Kidney (tissue), 22 donors: ENCODE data around the gene IFI44L. TPM values are rescaled to one million over a fixed set of nuclear protein-coding genes. Genes with fewer than 3 reads are reported as not detected.

ENCODE experiments used
- DNase-seq, 5 donors: peaks; one replicate each; pipeline ENCODE4 v3.0.0-alpha.2; 2013 to 2020
- FAIRE-seq: peaks from 2 replicates; lab custom pipeline; 2012; peaks lifted over from hg19 to GRCh38; lab: Jason Lieb, UNC
- H3K27ac ChIP-seq, 2 donors: one replicate each; pipeline ENCODE4 v1.7.0; 2013; ENCODE audit warnings: low read depth in 2 of 2, low read length in 2 of 2, inconsistent platforms in 1 of 2
- H3K27me3 ChIP-seq: one replicate; pipeline ENCODE4 v1.7.1; 2013; ENCODE audit warnings: low read length, inconsistent platforms; ENCODE audit not compliant: control insufficient read depth, insufficient read depth
- H3K36me3 ChIP-seq, 3 donors: one replicate each; pipeline versions ENCODE4 v1.7.0 to v1.7.1; 2013; ENCODE audit warnings: low read length in 3 of 3, control low read depth in 1 of 3, inconsistent platforms in 1 of 3; ENCODE audit not compliant: insufficient read depth in 3 of 3, control insufficient read depth in 2 of 3
- H3K4me1 ChIP-seq, 3 donors: one replicate each; pipeline versions ENCODE4 v1.7.0 to v1.7.1; 2013; ENCODE audit warnings: low read length in 3 of 3, inconsistent platforms in 1 of 3, low read depth in 1 of 3; ENCODE audit not compliant: control insufficient read depth in 2 of 3, insufficient read depth in 2 of 3
- H3K4me3 ChIP-seq, 3 donors: one replicate each; pipeline versions ENCODE4 v1.7.0 to v1.8.1; 2013; ENCODE audit warnings: low read length in 3 of 3, control low read depth in 1 of 3, inconsistent platforms in 1 of 3
- H3K9ac ChIP-seq, 3 donors: one replicate each; pipeline versions ENCODE4 v1.7.0 to v1.7.1; 2013; ENCODE audit warnings: low read length in 3 of 3, control low read depth in 1 of 3, inconsistent platforms in 1 of 3
- H3K9me3 ChIP-seq, 3 donors: one replicate each; pipeline versions ENCODE4 v1.7.0 to v1.7.1; 2013; ENCODE audit warnings: low read length in 3 of 3, control low read depth in 1 of 3, inconsistent platforms in 1 of 3; ENCODE audit not compliant: control insufficient read depth in 2 of 3, insufficient read depth in 1 of 3
- intact Hi-C: fragments of 100-400 bp; cut with DNase I; formaldehyde crosslinking; loops from one replicate; pipeline ENCODE4 v1.11.1; 2022
- long read RNA-seq, 10 donors: library from polyadenylated mRNA in 1 of 10; unstranded in 1 of 10; transcript quantifications; one replicate each; pipeline ENCODE4 v2.0.0 and lab custom pipeline, GENCODE V29; 2021 to 2026
- polyA plus RNA-seq: library from polyadenylated mRNA; stranded (reverse); fragments of 350-450 nt; fragmentation: Illumina TruSeq; extraction: RNeasy Lipid Tissue Mini Kit (QIAGEN cat#74804); gene quantifications from one replicate; pipeline ENCODE4 v1.2.3, GENCODE V29; 2014; ENCODE audit warnings: low read depth, low replicate concordance; ENCODE audit not compliant: insufficient read depth
- total RNA-seq: library from RNA; stranded (reverse); fragmentation: NEBNext Ultra II Directional; extraction: Animal tissue kit (Norgen Biotek cat#: 25700); gene quantifications from one replicate; pipeline ENCODE4 v1.2.1, GENCODE V29; 2021
- TF ChIP-seq, protein P1 (sequence below): IDR thresholded peaks from 3 replicates; pipeline ENCODE4 v1.5.1; 2012; ENCODE audit warnings: mild to moderate bottlenecking, moderate library complexity, borderline replicate concordance; ENCODE audit not compliant: insufficient read depth; ENCODE audit errors: extremely low read depth
- donor health status: control.
- donor health status: control.
- donor health status: control.
- donor health status: control.
- donor health status: control.
- donor health status: DM: yes; HTN: yes; CAD: no.
- donor health status: Normal renal cell carcinoma (clear cell type).

IFI44L gene
- total RNA-seq (20.6 TPM), polyA plus RNA-seq (5.7 TPM)
- long read RNA-seq, donor 1 = 0 reads
- long read RNA-seq, donor 2 = 0 reads
- long read RNA-seq, donor 3, full-length matches to known transcripts = 2 of 2 reads
- long read RNA-seq, donor 3, partial matches to known transcripts = 0 of 2 reads
- long read RNA-seq, donor 3, other reads (novel, unspliced or antisense) = 0 of 2 reads
- long read RNA-seq, donor 4 = 0 reads
- long read RNA-seq, donor 5 = 0 reads
- long read RNA-seq, donor 6, partial matches to known transcripts = 0 of 1 reads
- long read RNA-seq, donor 6, other reads (novel, unspliced or antisense) = 0 of 1 reads
- long read RNA-seq, donor 7, partial matches to known transcripts = 0 of 4 reads
- long read RNA-seq, donor 7, other reads (novel, unspliced or antisense) = 4 of 4 reads
- long read RNA-seq, donor 8 = 0 reads
- long read RNA-seq, donor 9 = 0 reads
- long read RNA-seq, donor 10, full-length matches to known transcripts = 1 of 1 reads
- long read RNA-seq, donor 10, partial matches to known transcripts = 0 of 1 reads
- long read RNA-seq, donor 10, other reads (novel, unspliced or antisense) = 0 of 1 reads

- no peaks in the 10 kb centered on the region for H3K27me3 ChIP-seq
These were observed at the start of gene IFI44L for GRCh38 chr1:78619803-78620579. Gene IFI44L (plus strand): TSS chr1:78620448. CDS start chr1:78627916, 7,468 bp downstream.

GRCh38 chr1:78570539-78570938 is 49.7 kb upstream of the IFI44L start:
- FAIRE-seq (no peak), DNase-seq (no peak)
- TF ChIP-seq, protein P1, sequence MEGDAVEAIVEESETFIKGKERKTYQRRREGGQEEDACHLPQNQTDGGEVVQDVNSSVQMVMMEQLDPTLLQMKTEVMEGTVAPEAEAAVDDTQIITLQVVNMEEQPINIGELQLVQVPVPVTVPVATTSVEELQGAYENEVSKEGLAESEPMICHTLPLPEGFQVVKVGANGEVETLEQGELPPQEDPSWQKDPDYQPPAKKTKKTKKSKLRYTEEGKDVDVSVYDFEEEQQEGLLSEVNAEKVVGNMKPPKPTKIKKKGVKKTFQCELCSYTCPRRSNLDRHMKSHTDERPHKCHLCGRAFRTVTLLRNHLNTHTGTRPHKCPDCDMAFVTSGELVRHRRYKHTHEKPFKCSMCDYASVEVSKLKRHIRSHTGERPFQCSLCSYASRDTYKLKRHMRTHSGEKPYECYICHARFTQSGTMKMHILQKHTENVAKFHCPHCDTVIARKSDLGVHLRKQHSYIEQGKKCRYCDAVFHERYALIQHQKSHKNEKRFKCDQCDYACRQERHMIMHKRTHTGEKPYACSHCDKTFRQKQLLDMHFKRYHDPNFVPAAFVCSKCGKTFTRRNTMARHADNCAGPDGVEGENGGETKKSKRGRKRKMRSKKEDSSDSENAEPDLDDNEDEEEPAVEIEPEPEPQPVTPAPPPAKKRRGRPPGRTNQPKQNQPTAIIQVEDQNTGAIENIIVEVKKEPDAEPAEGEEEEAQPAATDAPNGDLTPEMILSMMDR = no peak
- H3K36me3 ChIP-seq = no peaks in the 10 kb centered on the region
- no peaks in the 10 kb centered on the region for H3K27me3 ChIP-seq
- no peak overlapping the region for H3K9ac ChIP-seq
- no peaks in the 10 kb centered on the region for H3K4me1 ChIP-seq
- H3K4me3 ChIP-seq = no peak overlapping the region
- H3K27ac ChIP-seq = no peak overlapping the region
- no peaks in the 10 kb centered on the region for H3K9me3 ChIP-seq
- intact Hi-C loops = no loop called here

More at GRCh38 chr1:78619803-78620579, at the start of gene IFI44L:
- peak; percentile 78 for FAIRE-seq
- no peaks in the 10 kb centered on the region for H3K36me3 ChIP-seq
- DNase-seq = peak in 4 of 5 donors; percentile 54 to 84 (median 73)
- peaks cover 0 to 5% (median 2%) of the 10 kb centered on the region in 3 donors for H3K4me1 ChIP-seq
- intact Hi-C loops = no loop called here
- no peaks in the 10 kb centered on the region for H3K9me3 ChIP-seq
- peak within 1 kb of the TSS in 2 of 3 donors; percentile 21 to 65 for H3K9ac ChIP-seq
- TF ChIP-seq, protein P1 = no peak
- peak within 1 kb of the TSS; percentile 56 to 69 for H3K27ac ChIP-seq
- peak within 1 kb of the TSS; percentile 30 to 69 (median 59) for H3K4me3 ChIP-seq

DNA sequence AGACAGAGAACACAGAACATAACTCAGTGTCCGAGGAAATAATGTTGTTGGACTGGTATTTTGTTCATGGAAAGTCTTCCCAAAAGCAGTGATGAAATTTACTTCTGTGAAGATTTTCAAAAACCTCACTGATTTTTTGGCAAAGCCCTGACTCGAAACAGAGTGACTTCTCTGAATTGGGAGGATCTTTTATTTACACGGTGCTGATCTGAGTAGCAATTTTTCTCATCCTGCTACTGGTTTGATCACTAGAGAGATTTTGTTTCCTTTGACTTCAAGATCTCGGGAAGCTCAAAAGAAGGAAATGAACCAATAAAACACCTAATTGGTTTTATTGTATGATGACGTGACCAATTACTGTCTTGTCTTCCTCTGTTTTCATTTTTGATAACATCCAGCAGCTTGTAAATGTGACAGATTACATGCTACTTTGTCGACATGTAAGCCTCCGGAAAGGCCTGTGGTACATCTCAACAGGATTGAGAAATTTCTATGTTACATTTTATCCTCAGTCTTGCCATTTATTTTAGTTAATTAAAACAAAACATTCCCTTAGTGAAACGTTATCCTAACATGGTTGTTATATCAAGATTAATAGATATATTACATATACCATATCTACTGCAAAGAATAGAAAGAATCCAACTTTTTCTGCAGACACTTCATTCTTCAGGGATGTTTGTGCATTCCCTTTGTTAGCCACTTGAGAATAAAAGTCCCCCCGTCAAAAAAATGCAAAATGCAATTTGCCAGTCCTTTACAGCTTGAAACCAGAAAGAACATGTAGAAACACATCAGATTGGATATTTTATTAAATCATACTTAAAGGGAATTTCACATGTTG is 42.8 kb upstream of the IFI44L start:
- Histone ChIP-seq H3K27me3 (no peaks in the 10 kb centered on the region), H3K36me3 (no peaks in the 10 kb centered on the region), H3K9ac (no peak overlapping the region), H3K9me3 (no peaks in the 10 kb centered on the region), H3K27ac (no peak overlapping the region), H3K4me3 (no peak overlapping the region), H3K4me1 (no peaks in the 10 kb centered on the region)
- DNase-seq = no peak
- TF ChIP-seq, protein P1 = no peak
- intact Hi-C loops = no loop called here
- no peak for FAIRE-seq
